ENCODE measurements around the gene PSMD12. TPM values are rescaled to one million over a fixed set of nuclear protein-coding genes. Genes with fewer than 3 reads are reported as not detected.
A peak's percentile ranks its signal among the peaks of the same experiment; 100 is the strongest.

Gene PSMD12
- total RNA-seq, 1 experiment from 2014 or later, result 90.5 TPM

- Histone ChIP-seq H3K79me1 (ENCODE audit: insufficient read depth, low read depth, low read length, poor library complexity, severe bottlenecking) (no peaks in the 10 kb centered on the region), H2BK5ac (ENCODE audit: insufficient read length, low read length) (no peak overlapping the region), H3K18ac (ENCODE audit: insufficient read length, low read depth, low read length) (no peak overlapping the region), H3K4me2 (ENCODE audit: insufficient read depth, insufficient read length, low read length) (no peak overlapping the region), H3K9ac (ENCODE audit: extremely low read depth, insufficient read length, low read length) (no peak overlapping the region), H3K79me2 (ENCODE audit: insufficient read depth, low read length) (no peaks in the 10 kb centered on the region), H2BK20ac (ENCODE audit: low read depth, low read length, poor library complexity, severe bottlenecking) (no peak overlapping the region), H2BK15ac (ENCODE audit: low read depth, low read length) (no peak overlapping the region), H4K5ac (ENCODE audit: insufficient read length, low read depth, low read length) (no peak overlapping the region), H4K8ac (replicated peaks; ENCODE audit: insufficient read length, low read depth, low read length) (no peak overlapping the region), H2AK5ac (ENCODE audit: insufficient read length, low read length) (no peak overlapping the region), H3K9me3 (ENCODE audit: control insufficient read depth, low read depth, low read length) (no peaks in the 10 kb centered on the region), H3K56ac (ENCODE audit: insufficient read length, low read depth, low read length) (no peak overlapping the region), H3K23me2 (ENCODE audit: insufficient read length, low read depth, low read length, poor library complexity, severe bottlenecking) (no peaks in the 10 kb centered on the region), H2BK12ac (ENCODE audit: insufficient read length, low read depth, low read length) (no peak overlapping the region), H4K91ac (ENCODE audit: insufficient read length, low read depth, low read length) (no peak overlapping the region), H2AFZ (ENCODE audit: low read length) (no peak overlapping the region), H3K23ac (ENCODE audit: insufficient read length, low read depth, low read length) (no peak overlapping the region), H4K20me1 (ENCODE audit: control insufficient read depth, insufficient read depth, insufficient read length) (no peaks in the 10 kb centered on the region), H3K27ac (ENCODE audit: insufficient read length, low read depth, low read length) (no peak overlapping the region), H2BK120ac (ENCODE audit: low read depth, low read length, poor library complexity, severe bottlenecking) (no peak overlapping the region), H3K27me3 (ENCODE audit: insufficient read depth, low read length) (no peaks in the 10 kb centered on the region), H3T11ph (ENCODE audit: low read length) (no peak overlapping the region), H3K14ac (ENCODE audit: insufficient read depth, low read length) (no peak overlapping the region), H3K4ac (ENCODE audit: low read depth, low read length) (no peak overlapping the region), H3K4me1 (ENCODE audit: insufficient read depth, low read length) (no peaks in the 10 kb centered on the region; the same call in 1 of the 2 replicates)
- Mint-ChIP-seq H3K4me1 (peaks cover 12% of the 10 kb centered on the region in 2 experiments), H3K36me3 (ENCODE audit: insufficient read depth in 1 of 3, low read depth in 3 of 3) (peaks cover 0 to 12% (median 5%) of the 10 kb centered on the region in 3 experiments; a peak in 2 of 7 replicates), H3K4me3 (no peak overlapping the region), H3K9me3 (peaks cover 8 to 9% of the 10 kb centered on the region in 2 experiments; a peak in 4 of 5 replicates), H3K27ac (no peak overlapping the region), H3K27me3 (ENCODE audit: low read depth) (no peaks in the 10 kb centered on the region)
- TF ChIP-seq CTCF (conservative IDR thresholded peaks at IDR 0.05), result no peak
- peak; percentile 16 for DNase-seq
- no CpG with 5 or more reads among the region's 3 CpGs for WGBS (ENCODE audit: extremely low coverage, insufficient read length, low lambda C conversion rate)
Measured at GRCh38 chr17:67323445-67323844, 42.9 kb downstream of the PSMD12 start.

All from H9 (cell line).